NB4 (cell line): ENCODE data around the gene MSI2.
A peak's percentile ranks its signal among the peaks of the same experiment; 100 is the strongest.

ENCODE experiments used
- DNase-seq: peaks from one replicate; pipeline ENCODE4 v3.0.0; 2010; ENCODE audit warnings: low read depth
- H3K4me3 ChIP-seq: one replicate; pipeline ENCODE4 v1.5.1; 2011; ENCODE audit warnings: mild to moderate bottlenecking, low read depth, low read length, moderate library complexity
- CTCF ChIP-seq: IDR thresholded peaks from one replicate; pipeline ENCODE4 v1.5.1; 2012; ENCODE audit warnings: low read depth, low read length
- MYC ChIP-seq: IDR thresholded peaks from 2 replicates; pipeline ENCODE4 v1.6.1; 2011; ENCODE audit warnings: low read depth, low read length
- POLR2A ChIP-seq: IDR thresholded peaks from 2 replicates; pipeline ENCODE4 v1.6.1; 2011; ENCODE audit warnings: mild to moderate bottlenecking; ENCODE audit not compliant: insufficient read length; ENCODE audit errors: extremely low read depth
- TF ChIP-seq, protein P1 (sequence below): IDR thresholded peaks from 2 replicates; pipeline ENCODE4 v1.6.1; 2011; ENCODE audit warnings: low read depth, low read length

The MSI2 gene

GRCh38 chr17:57574040-57574513 lies 317.8 kb downstream of the MSI2 start:
- no peak overlapping the region for H3K4me3 ChIP-seq
- TF ChIP-seq, protein P1, sequence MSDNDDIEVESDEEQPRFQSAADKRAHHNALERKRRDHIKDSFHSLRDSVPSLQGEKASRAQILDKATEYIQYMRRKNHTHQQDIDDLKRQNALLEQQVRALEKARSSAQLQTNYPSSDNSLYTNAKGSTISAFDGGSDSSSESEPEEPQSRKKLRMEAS = no peak
- TF ChIP-seq POLR2A = no peak
- no peak for TF ChIP-seq MYC
- no peak for TF ChIP-seq CTCF
- no peak for DNase-seq

GRCh38 chr17:57576744-57577143 lies 320.4 kb downstream of the MSI2 start:
- no peak for DNase-seq
- no peak for TF ChIP-seq POLR2A
- TF ChIP-seq, protein P1 = no peak
- no peak for TF ChIP-seq CTCF
- TF ChIP-seq MYC = no peak
- H3K4me3 ChIP-seq = no peak overlapping the region

GRCh38 chr17:57577751-57578607 lies 321.7 kb downstream of the MSI2 start:
- peak; percentile 85 for DNase-seq
- TF ChIP-seq MYC = no peak
- TF ChIP-seq, protein P1 = no peak
- no peak for TF ChIP-seq POLR2A
- TF ChIP-seq CTCF = no peak
- peak overlapping the region; percentile 43 for H3K4me3 ChIP-seq

DNA sequence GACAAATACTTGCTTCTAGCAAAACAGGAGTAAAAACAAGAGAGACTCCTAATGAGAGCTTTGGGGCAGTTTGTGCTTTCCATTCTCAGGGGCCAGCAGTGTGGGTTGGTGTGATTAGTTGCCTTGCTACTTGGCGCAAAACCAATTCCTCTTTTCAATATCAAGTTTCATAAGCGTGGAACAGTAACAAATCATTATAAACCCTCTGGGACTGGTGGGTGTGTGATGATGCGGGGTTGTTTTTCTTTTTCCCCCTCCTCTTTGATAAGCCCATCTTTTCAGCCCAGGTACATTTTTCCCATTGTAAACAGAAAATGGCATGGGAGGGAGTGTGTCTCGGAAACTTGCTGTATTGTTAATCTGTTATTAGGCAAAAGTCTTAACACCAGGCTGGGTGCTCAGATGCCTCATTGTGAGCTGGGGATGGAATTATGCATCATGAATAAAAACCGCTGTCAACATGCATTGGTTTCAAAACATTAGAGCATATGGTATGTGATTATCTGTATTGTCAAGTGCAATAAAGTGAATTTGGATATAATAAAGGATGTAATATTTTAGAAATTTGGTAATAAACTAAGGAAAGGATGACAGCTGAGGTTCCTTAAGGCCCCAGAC lies 322.4 kb downstream of the MSI2 start:
- TF ChIP-seq MYC (no peak), POLR2A (no peak), CTCF (no peak)
- TF ChIP-seq, protein P1 = no peak
- H3K4me3 ChIP-seq = no peak overlapping the region
- DNase-seq = peak; percentile 45

DNA sequence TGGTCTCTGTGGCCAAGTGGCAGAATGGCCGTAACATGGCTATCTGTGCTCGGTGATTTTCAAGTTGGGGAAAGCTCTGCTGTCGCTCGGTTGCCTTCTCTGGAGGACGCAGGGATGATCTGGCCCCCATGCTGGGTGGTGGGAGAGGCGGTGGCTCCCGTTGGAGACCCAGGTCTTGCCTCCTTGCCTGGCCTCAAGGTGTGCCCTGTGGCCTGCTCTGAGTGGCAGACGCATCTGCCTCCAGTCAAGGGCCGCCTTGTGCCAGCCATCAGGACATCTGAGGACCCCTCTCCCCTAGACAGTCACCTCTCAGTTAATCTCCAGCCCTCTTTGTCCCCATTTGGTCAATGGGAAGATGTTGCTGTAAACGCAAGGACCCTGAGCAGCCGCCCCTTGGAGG lies 322.9 kb downstream of the MSI2 start:
- no peak overlapping the region for H3K4me3 ChIP-seq
- TF ChIP-seq POLR2A (no peak), CTCF (no peak), MYC (no peak)
- TF ChIP-seq, protein P1 = no peak
- no peak for DNase-seq
